Inflammatory macrophage (primary cell): ENCODE measurements around the gene WT1.
"Not testable (repeated sequence)": the region's sequence is repeated elsewhere in the genome, so short reads cannot be mapped to it uniquely, and the experiment has no call there.

Source experiments
- DNase-seq, 2 donors: peaks; one replicate each; pipeline ENCODE4 v3.0.0-alpha.2; 2020 to 2022
- total RNA-seq, 18 experiments: gene quantifications; one replicate each; lab custom pipeline; 2026; ENCODE audit warnings: mixed read lengths in 6 of 18, inconsistent platforms in 2 of 18; lab: John Stamatoyannopoulos, UW

The WT1 gene
- total RNA-seq: 0 to 0.80 (median 0.07) reads per million in 18 experiments

GRCh38 chr11:32435511-32435941, at the start of gene WT1:
TSS of gene WT1 (minus strand) at chr11:32435539.
- DNase-seq: no peak

- no peak for DNase-seq
Observed at GRCh38 chr11:32479291-32479690, 44.0 kb upstream of the WT1 start.

DNA sequence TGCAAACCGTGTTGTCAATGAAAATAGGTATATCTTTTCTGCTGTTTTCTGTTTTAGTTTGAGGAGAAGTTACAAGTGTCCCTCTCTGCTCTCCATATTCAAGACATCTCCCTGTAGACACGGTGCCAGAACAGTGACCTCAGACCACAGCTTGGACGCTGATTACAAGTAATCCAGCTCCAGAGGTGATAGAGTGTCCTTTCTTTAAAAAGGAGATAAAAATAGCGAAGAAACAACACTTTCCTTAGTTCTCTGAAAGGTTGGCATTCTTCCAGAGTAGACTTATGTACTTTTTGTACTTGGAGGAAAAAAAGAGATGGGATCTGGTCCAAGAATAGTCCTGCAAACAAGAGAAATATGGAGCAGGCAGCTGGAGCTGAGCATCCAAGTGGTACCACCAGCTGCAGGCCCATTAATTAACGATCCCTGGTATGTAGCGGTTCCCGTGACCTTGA, 43.0 kb upstream of the WT1 start:
- no peak for DNase-seq

DNA sequence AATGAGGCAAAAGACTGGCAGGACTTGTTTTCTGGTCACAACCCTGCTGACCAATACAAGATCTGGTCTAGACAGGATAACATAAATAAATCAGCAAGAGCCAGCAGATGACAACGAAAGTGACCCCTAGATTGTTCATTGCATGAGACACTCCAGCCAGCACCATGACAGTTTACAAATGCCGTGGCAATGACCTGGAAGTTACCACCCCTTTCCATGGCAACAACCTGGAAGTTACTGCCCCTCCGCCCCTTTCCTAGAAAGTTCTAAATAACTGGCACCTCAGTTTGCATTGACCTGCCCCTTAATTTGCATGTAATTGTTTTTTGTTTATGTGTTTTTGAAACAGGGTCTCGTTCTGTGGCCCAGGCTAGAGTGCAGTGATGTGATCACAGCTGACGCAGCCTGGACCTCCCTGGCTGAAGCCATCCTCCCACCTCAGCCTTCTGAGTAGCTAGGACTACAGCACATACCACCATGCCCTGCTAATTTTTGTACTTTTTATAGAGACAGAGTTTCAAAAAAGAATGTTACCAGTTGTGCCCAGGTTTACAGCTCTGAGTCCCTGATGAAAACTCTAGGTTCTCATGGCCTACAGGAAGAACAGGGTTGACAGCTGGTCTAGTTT, 38.1 kb upstream of the WT1 start:
- DNase-seq: no peak

- no peak for DNase-seq
Observed at GRCh38 chr11:32472226-32472625, 36.9 kb upstream of the WT1 start.

DNA sequence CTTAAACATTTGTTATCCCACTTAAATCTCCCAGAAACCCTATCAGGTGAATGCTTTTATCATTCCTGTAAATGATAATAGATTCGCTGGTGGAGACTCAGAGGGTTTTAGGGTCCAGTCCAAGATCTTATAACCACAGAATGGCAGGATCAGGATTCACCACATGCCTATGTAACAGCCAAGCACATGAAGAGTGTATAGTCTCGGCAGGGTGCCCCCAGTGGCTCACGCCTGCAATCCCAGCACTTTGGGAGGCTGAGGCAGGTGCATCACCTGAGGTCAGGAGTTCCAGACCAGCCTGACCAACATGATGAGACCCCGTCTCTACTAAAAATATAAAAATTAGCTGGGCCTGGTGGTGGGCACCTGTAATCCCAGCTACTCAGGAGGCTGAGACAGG, 36.2 kb upstream of the WT1 start:
- DNase-seq: not testable (repeated sequence)

DNA sequence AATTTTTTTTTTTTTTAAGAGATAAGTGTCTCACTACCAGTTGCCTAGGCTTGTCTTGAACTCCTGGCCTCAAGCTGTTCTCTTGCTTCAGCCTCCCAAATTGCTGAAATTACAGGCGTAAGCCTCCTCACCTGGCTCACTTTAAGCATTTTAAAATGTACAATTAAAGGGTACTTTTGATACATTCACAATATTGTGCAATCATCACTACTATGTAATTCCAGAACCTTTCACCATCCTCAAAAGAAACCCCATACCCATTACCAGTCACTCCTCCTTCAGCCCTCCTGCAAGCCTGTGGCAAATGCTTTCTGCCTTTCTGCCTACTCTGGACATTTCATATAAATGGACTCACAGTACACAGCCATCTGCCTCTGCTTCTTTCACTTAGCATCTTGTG, 34.5 kb upstream of the WT1 start:
- no peak for DNase-seq

GRCh38 chr11:32466279-32466915, 31.1 kb upstream of the WT1 start:
- DNase-seq: no peak

DNA sequence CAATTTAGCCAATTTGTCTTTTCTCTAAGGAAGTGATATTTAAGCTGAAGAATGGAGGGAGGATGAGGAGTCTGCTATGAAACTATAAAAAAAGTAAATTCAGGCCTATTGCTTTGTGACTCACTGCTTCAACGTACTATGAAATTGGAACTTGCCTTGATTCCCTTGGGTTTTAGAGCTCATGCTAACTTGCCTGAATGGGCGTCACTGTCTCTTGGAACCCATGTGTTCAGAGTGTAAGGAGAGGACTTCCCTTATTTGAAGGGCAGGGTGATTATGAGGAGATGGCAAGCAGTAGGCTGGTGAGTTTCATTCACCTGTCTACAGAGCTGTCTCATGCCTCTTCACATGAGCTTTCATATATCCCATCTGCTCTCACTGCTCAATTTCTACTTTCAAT, 28.7 kb upstream of the WT1 start:
- no peak for DNase-seq

DNA sequence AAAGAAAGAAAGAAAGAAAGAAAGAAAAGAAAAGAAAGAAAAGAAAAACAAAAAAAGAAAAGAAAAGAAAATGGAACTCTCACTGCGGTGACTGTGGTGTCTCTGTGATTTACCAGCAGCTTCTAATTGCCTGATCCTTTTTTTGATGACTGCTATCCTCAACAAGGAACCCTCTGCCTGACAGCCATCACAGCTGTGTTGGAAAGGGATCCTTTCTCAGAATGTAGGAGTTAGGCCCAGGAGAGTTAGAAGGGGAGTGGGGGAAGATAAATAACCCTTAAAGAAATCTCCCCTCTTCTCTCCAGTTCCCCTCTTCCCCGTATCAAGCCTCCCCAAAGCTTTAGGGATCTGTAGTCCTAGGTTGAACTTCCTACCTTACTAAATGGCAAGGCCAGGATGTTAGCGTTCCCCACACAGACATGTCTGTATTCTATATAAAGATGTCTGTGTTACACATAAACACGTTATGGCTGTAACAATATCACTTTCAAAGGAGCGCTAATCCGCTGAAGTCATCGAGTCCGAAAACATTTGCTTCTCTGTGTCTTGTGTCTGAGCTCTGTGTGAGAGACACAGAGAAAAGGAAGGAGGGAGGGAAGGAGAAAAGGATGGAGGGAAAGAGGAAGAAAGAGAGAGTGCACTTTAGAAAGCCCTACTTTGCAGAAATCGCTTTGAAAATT, 26.8 kb upstream of the WT1 start:
- DNase-seq: no peak

DNA sequence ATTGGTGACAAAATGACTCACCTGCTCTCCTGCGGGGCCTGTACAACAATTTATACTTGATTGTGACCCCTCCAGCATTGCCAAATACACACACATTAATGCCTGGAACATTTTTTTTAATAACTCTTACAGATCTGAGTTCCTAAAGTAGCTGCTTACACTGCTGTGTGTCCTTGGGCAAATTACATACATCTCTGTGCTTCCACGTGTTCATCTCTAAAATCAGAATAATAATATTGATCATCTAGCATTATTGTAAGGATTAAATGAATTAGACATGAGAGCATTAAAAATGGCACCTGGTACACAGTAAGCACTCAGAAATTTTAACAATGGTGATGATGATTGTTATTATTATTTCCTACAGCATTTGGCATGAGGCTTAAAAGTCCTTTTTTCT, 21.5 kb upstream of the WT1 start:
- DNase-seq: no peak

DNA sequence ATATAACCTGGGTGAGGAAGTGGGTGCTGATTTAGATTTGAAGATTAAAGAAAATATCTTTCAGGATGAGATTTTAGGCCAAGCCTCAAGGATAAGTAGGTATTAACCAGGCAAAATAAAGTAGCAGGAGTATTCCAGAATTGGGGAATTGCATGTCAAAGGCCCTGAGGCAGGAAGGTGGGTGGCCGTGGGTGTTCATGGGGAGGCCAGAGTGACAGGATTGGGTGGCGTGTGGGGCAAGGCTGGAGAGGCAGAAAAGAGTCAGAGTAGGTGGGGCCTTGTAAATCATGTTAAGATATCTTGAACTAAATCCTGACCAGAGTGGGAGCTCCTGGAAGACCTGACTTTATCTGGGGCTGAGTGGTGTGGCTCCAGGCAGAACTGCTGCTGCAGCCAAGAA, 19.7 kb upstream of the WT1 start:
- DNase-seq: no peak

DNA sequence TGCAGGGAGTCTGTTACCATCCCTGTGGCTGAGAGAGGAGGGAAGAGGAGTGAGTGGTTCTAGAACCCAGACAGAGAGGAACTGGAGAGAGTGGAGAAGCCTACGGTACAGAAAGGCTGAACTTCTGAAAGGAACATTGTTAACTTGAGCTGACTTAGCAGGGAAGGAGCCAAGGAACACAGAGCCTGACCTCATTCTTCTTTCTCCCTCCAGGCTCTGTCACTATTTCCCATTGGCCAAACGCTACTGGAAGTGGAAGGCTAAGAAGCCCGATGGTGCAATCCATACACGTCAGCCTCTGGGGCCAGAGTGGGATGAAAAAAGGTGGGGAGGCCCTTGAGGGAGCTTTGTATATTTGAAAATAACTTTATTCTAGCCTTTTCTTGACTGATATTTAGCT, 16.5 kb upstream of the WT1 start:
- DNase-seq: no peak

DNA sequence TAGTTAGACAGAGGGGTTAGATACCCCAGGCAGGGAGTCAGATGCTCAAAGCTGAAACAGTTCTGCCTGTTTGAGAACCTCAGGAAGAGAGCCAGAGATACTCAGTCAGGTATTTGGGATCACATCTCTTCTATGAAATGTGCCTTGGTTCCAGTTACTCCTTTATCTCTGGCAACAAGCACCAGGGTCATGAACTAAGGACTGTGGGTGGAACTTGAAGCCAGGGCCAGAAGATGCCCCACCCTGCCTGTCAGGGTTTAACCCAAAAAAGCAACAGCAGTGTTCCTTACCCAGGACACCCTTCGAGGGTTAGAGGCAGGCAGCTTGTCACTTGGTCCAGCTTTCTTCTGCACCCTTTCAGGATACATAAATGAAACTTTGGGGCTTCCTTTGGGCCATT, 15.0 kb upstream of the WT1 start:
- no peak for DNase-seq

DNA sequence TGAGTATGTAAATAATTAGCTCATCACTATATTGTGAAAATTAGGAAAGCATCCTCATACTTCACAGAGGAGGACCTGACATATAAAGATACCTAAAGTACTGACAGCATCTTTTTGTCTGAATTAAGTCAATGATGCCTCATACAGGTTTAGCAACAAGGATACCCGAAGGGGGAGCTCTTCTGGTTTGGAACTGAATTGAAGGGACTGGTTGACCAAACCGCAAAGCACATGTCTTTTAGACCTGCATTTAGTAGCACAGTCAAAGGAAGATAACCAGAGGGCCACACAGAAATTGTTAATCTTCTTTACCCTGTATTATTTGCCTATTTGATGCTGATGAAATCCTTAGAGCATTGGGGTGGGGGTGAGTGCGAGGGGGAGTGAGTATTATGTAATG, 12.9 kb upstream of the WT1 start:
- no peak for DNase-seq

GRCh38 chr11:32447252-32447651, 11.9 kb upstream of the WT1 start:
- DNase-seq: no peak

DNA sequence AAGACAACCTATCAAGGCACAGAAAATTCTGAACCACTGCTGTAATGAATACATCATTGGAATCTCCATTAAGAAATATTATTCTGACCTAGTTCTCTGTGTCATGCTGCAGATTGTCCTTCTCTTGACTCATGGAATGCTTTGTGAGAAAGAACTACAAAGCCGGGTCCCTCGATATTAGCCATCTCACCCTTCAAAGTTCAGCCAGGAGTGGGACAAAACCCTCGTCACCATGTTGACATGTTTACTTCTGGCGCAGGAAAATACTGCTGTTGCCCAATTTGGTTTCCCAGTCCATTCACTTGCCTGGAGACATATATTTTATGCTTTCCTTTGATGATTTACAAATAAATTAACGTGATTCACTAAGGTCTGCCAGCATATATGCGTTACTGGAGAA, 10.9 kb upstream of the WT1 start:
- no peak for DNase-seq

GRCh38 chr11:32444186-32444585, 8.8 kb upstream of the WT1 start:
- peak in 1 of 2 donors; percentile 43 for DNase-seq

DNA sequence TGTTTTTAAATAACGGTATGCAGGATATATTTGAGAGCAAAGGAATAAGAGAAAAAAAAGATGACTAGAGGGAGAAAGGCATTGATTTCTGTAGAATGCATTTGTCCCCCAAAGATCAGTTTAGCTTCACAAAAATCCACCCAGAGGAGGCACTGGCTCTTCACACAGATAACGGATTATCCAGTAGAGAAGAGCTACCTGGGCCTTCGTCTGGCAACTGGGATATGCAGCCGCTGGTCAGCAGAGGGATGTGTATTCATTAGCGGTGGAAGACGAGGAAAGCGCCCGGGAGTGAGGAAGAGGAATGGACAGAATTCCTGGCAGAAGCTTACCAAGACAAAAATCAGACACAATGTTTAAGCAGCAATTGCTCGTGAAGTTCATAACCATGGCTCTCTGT, 5.6 kb upstream of the WT1 start:
- no peak for DNase-seq

DNA sequence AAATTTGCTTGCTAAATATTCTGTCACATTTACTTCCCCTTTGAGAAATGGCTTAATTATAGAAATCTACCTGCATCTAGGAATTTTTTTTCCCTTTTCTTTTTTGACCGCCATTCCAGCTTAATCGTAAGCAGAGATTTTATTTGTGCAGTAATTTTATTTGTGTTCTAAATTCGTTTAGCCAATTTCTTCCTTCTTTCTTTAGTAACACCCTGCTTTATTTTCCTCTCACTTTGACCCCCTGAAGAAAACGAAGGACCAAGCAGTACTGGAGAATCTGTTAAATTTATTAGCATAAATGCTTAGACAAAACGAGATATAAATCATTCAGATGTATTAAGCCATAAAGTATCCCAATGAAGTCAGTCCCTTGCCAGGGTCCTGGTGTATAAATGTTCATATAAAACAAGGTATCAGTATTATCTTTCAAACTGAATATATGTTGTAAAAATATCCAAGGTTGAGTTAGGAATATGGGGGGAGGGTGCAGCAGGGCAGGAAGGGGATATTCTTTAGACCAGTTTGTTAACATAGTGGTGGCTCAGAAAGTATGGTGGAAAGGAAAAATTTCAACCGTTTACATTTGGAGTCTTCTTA, 5.1 kb upstream of the WT1 start:
- DNase-seq: no peak

DNA sequence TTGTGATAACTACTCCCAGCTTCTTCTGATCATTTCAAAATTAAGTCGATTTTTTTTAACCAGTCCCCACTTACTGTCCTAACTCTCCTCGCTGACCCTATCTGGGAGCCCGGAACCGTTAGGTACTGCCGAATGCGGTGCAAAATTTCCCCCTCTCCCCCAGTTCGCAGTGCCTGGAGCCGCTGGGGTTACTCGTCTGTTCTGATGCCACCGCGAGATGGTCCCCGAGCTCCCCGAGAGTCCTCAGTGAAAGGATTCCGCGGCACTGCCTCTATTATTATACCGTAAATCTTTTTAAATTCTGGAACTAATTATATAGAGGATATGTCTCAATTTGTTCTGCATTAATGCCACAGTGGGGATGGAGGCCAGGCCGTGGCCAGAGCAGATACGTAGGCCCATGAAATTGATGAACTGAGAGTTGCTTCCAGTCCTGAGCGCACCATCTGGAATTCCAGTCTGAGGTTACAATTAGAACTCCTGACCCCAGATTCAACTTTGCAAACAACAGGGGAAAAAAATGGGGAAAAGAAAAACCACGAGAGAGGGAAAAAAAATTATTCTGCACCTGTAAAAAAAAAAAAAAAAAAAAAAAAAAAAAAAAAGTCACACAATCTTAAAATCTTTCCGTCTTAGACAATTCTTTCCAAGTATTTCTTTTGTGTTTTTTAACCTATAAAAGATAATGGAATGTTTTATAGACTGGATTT, 4.3 kb upstream of the WT1 start:
- no peak for DNase-seq

- no peak for DNase-seq
Observed at GRCh38 chr11:32438866-32439489, 3.6 kb upstream of the WT1 start.
